Measurements from ENCODE around the gene PRRG4.

- TF ChIP-seq CTCF (conservative IDR thresholded peaks at IDR 0.05 in 1 of 2, IDR thresholded peaks at IDR 0.05 in 1 of 2; ENCODE audit: low read depth in 1 of 2, low read length in 2 of 2): no peak
- no peak for TF ChIP-seq EZH2 (IDR thresholded peaks at IDR 0.05; ENCODE audit: low read length, missing control alignments)
Measured at GRCh38 chr11:32874132-32874531, 44.4 kb downstream of the PRRG4 start.

All from fibroblast of lung (primary cell).